ENCODE measurements around the gene ATP6V1F.

Gene ATP6V1F, protein sequence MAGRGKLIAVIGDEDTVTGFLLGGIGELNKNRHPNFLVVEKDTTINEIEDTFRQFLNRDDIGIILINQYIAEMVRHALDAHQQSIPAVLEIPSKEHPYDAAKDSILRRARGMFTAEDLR

DNA sequence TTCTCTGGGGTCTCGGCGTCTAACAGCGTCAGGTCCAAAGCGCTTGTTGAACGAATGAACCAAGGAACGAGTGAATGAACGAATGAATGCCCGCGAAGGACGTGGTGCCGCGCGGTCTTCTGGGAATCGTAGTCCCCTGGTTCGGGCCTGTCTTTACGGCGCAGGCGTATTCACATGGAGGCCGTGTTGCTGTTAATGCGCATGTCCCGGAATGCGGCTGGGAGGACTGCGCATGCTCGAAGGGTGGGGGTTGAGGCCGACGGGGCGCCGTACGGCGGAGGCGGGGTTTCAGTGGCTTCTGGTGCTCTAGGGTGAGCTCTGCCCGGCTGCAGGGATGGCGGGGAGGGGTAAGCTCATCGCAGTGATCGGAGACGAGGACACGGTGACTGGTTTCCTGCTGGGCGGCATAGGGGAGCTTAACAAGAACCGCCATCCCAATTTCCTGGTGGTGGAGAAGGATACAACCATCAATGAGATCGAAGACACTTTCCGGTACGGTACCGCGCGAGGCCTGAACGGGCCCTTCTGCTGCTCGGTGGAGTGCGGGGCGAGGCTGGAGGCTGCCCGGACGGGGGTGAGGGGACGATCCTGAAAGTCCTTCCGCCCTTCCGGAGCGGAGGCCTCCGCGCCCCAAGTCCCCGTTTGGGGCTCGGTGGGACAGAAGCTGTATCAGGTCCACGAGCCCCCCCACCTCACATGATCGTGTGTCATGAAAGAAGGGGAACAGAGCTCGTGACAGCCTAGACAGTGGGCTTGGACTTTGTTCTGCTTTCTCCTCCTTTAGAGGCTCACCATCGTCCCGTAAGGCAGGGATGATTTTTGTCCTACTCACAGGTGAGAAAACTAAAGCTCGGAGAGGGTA is at the start of gene ATP6V1F:
Gene ATP6V1F (plus strand): TSS at position 286 of the 862 bp plus-strand sequence. CDS start 49 bp downstream, at position 335.
- Mint-ChIP-seq H3K27ac (peak within 1 kb of the TSS; percentile 98), H3K4me1 (ENCODE audit: low read depth) (peaks cover 24% of the 10 kb centered on the region), H3K9me3 (ENCODE audit: low read depth) (no peaks in the 10 kb centered on the region), H3K4me3 (peak within 1 kb of the TSS; percentile 100), H3K27me3 (no peaks in the 10 kb centered on the region), H3K36me3 (peaks cover 5% of the 10 kb centered on the region)

DNA sequence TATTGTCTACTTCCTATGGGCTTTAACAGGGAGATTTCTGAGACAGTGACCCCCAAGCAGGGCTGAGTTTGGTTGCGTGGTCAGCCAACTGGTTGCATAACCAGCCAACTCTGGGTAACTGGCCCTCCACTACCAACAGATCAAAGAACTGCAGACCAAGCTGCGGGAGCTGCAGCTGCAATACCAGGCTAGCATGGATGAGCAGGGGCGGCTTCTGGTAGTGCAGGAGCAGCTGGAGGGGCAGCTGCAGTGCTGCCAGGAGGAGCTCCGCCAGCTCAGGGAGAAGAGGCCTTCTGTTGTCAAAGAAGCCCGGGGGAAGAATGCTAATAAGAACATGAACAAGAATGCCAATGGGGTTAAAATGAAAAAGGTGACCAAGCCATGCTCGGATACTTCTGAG is 48.2 kb upstream of the ATP6V1F start:
- Mint-ChIP-seq H3K4me1 (ENCODE audit: low read depth) (peaks cover 8% of the 10 kb centered on the region), H3K36me3 (no peaks in the 10 kb centered on the region), H3K27ac (no peak overlapping the region), H3K27me3 (no peaks in the 10 kb centered on the region), H3K9me3 (ENCODE audit: low read depth) (no peaks in the 10 kb centered on the region), H3K4me3 (no peak overlapping the region)

DNA sequence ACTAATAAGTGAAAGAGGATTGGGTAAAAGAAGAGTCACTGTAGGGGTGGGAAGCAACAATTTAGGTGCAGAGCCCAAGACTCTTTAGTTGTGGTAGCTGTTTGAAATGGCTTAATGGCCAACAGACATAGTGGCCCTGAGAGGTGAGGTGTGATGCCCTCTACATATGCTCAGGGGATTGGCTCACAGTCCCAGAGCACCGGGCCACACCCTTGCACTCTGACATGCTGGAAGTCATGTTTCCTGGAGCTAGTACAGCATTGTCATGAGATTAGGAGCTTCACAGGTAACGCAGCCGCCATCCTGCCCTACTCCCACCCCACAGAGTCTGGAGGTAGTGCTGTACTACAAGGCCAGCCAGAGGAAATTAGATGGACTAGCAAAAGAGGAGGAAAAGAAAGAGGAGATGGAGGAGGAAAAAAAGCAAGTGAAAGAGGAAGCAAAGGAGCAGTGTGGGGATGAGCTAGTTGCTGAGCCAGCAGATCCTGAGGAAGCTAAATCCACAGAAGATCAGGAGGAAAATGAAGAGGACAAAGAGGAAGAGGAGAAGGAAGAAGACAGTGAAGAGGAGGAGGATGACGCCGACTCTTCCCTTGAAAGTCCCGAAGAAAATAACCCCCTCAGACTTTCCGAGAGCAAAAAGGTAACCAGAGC is 47.2 kb upstream of the ATP6V1F start:
- Mint-ChIP-seq H3K36me3 (no peaks in the 10 kb centered on the region), H3K27me3 (no peaks in the 10 kb centered on the region), H3K27ac (no peak overlapping the region), H3K9me3 (ENCODE audit: low read depth) (no peaks in the 10 kb centered on the region), H3K4me1 (ENCODE audit: low read depth) (peaks cover 17% of the 10 kb centered on the region), H3K4me3 (no peak overlapping the region)

DNA sequence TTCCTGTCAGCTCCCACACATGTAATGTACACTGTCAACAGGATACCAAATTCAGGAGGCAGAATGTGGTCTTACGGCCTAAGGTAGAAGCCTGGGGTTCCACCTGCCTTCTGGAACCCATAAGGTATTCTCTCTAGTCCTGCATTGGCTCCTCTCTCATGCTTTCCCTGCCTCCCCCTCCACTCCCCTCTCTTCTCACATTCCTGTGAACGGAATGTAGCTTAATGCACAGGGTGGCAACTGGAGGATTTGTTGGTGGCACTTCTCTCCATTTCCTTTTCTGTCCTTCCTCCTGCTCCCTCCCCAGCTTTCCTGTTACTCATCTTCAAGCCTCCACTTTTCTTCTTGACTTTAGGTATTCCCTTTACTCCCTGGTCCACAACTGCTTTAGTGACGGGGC is 44.0 kb upstream of the ATP6V1F start:
- Mint-ChIP-seq H3K27ac (no peak overlapping the region), H3K27me3 (no peaks in the 10 kb centered on the region), H3K4me3 (no peak overlapping the region), H3K9me3 (ENCODE audit: low read depth) (no peaks in the 10 kb centered on the region), H3K36me3 (no peaks in the 10 kb centered on the region), H3K4me1 (ENCODE audit: low read depth) (peaks cover 20% of the 10 kb centered on the region)

DNA sequence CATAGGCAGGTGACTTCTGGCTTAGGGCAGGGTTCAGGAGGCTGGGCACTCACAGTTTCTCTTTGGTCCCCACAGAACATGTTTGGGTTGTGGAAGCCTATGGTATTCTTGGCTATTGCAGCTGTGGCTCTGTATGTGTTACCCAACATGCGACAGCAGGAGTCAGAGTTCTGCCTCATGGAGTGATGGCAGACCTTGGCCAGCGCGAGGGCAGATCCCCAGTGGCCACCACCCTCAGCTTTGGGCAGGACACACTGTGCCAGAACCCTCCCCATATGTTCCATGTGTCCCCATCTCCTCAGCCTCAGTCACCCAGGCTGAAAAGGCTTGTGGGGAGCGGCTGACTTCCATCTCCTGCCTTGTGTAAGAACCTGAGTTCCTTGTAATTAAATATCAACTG is 40.9 kb upstream of the ATP6V1F start:
- H3K27ac Mint-ChIP-seq = no peak overlapping the region
- no peak overlapping the region for H3K4me3 Mint-ChIP-seq

DNA sequence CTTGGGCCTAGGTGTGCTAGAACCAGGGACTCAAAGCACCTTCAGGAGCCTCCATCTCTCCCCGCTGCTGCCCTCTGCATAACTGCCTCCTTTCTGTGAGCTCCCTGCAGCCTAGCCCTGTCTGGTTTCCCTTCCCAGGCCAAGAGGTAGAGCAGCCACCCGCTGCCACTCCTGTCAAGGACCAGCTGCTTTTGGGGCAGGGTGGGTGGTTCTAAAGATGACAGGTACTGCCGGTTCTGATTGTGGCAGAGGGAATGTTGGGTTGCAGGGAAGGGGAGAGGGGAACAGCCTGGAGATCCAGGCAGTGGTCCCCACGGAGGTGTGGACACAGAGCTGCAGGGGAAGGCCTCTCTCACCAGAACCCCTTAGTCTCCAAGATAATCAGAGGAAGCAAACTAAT is 36.1 kb upstream of the ATP6V1F start:
- H3K27me3 Mint-ChIP-seq = peaks cover 18% of the 10 kb centered on the region
- no peaks in the 10 kb centered on the region for H3K36me3 Mint-ChIP-seq
- H3K4me1 Mint-ChIP-seq (ENCODE audit: low read depth) = peaks cover 11% of the 10 kb centered on the region
- H3K9me3 Mint-ChIP-seq (ENCODE audit: low read depth) = no peaks in the 10 kb centered on the region
- H3K4me3 Mint-ChIP-seq = no peak overlapping the region
- no peak overlapping the region for H3K27ac Mint-ChIP-seq

More for the DNA sequence above, 40.9 kb upstream of the ATP6V1F start:
- peaks cover 20% of the 10 kb centered on the region for H3K4me1 Mint-ChIP-seq (ENCODE audit: low read depth)
- peaks cover 4% of the 10 kb centered on the region for H3K27me3 Mint-ChIP-seq
- no peaks in the 10 kb centered on the region for H3K9me3 Mint-ChIP-seq (ENCODE audit: low read depth)
- no peaks in the 10 kb centered on the region for H3K36me3 Mint-ChIP-seq

DNA sequence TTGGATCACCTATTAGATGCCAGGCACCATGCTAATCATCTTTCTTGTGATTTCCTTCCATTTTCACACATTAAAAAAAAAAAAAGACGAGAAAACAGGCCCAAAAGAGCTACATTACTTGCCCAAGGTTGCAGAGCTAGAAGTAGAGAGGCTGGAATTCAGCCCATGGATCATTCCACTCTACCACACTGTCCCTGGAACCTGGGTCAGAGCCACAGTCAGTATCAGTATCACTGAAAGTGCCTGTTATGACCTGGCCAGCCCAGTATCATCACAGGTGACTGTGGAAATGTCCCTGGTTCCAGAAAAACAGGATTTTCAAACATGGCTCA is 35.8 kb upstream of the ATP6V1F start:
- no peaks in the 10 kb centered on the region for H3K36me3 Mint-ChIP-seq
- H3K4me3 Mint-ChIP-seq = no peak overlapping the region
- H3K27ac Mint-ChIP-seq = no peak overlapping the region
- peaks cover 18% of the 10 kb centered on the region for H3K27me3 Mint-ChIP-seq
- H3K4me1 Mint-ChIP-seq (ENCODE audit: low read depth) = peaks cover 13% of the 10 kb centered on the region
- H3K9me3 Mint-ChIP-seq (ENCODE audit: low read depth) = no peaks in the 10 kb centered on the region

DNA sequence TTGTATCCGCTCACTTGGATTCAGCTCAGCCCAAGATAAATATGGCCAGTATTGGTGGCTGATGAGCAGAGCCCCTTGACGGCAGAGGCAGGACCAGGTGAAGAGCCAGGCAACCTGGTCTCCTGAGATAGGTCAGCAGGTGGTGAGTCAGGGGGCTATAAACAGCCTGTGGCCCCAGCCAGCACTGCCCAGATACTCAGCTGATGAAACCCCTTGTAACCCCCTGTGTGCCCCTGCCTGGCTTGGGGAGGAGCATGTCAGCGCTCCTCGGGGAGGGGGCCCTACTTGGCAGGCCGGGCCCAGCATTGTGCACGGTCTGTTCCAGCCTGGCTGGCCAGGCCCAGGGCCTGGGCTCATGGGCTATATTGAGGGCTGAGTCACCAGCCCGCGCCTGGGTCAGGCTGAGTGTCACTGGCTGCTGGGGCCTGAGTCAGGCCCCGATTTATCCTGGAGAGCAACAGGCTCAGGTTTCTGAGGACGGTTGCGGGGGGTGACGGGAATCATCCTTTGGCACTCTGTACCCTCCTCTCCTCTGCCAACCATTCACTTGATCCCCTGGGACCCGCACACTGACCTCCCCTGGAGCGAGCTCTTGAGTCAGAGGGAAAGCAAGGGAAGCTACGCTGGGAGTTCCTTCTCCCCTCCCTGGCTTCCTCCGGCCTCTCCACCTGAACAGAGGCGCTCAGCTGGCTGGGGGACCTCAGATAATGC is 35.3 kb upstream of the ATP6V1F start:
- no peak overlapping the region for H3K4me3 Mint-ChIP-seq
- no peak overlapping the region for H3K27ac Mint-ChIP-seq
- peaks cover 18% of the 10 kb centered on the region for H3K27me3 Mint-ChIP-seq
- H3K4me1 Mint-ChIP-seq (ENCODE audit: low read depth) = peaks cover 13% of the 10 kb centered on the region
- H3K9me3 Mint-ChIP-seq (ENCODE audit: low read depth) = no peaks in the 10 kb centered on the region
- no peaks in the 10 kb centered on the region for H3K36me3 Mint-ChIP-seq

DNA sequence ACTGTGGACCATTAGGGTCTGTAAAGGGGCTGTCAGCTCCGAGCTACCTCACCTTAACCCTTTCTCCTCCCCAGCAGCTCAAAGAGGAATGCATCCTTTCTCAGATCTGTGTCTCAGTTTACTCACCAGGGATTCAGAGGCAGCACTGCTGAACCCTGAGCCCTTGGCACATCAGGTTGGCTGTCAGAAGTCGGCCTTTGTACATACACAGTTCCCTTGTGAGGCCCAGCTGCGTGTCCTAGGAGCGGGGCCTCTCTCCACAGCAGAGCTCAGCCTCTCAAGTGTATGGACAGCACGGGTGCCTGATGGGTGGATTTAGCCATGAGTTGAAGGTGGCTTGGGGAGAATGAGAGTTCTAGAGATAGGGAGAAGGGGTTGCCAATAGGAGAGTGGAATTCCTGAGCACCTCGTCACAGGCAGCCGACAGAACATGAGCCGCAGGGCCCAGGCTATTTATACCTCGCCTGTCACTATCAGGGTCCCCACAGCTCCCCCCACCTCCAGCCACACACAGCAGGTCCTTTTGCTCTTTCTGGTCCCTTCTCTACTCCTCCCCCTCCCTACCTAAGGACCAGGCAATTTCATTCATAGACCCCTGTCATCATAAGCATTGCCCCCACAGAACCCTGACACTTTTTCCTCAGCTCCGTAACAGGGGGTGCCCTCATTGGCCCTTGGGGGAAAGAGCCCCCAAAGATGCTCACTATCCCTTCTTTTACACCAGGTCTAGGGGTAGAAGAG is 34.5 kb upstream of the ATP6V1F start:
- Mint-ChIP-seq H3K27ac (no peak overlapping the region), H3K27me3 (peaks cover 18% of the 10 kb centered on the region), H3K4me3 (no peak overlapping the region), H3K9me3 (ENCODE audit: low read depth) (no peaks in the 10 kb centered on the region), H3K36me3 (no peaks in the 10 kb centered on the region), H3K4me1 (ENCODE audit: low read depth) (peaks cover 13% of the 10 kb centered on the region)

DNA sequence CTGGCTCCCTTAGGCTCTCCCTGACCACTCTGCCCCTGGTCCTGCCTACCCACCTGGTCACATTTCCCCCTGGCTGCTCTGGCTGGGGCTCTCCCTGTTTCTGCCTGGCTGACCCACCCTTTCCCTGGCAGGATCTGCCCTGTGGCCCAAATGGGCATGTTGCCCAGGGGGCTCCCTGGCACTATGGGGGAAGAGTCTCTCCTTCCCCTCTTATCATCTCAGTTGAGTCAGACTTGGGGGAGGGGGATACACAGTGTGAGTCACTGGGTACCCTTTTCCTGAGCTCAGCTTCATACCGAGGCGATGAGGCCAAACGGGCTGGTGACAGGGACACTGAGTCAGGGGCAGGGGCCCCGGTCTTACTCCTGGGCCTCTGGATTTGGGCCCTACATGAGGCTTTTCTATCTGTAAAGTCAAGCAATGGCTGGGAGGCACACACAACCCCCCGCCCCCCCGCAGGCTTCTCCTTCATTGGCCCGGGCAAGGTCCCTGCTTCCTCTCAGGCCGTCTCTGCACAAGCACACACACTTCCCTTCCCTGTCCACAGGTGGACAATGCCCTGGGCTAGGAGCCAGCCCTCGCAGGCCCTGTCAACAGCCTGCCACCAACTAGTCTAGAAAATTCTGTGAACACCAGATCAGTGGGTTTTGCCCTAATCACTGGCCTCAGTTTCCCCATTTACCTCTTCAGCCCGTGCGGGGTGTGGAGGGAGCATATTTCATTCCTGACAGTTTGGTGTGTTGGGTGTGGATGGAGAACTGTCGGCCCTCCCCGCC is 33.1 kb upstream of the ATP6V1F start:
- no peak overlapping the region for H3K27ac Mint-ChIP-seq
- H3K4me1 Mint-ChIP-seq (ENCODE audit: low read depth) = peaks cover 13% of the 10 kb centered on the region
- H3K4me3 Mint-ChIP-seq = peak overlapping the region; percentile 65

DNA sequence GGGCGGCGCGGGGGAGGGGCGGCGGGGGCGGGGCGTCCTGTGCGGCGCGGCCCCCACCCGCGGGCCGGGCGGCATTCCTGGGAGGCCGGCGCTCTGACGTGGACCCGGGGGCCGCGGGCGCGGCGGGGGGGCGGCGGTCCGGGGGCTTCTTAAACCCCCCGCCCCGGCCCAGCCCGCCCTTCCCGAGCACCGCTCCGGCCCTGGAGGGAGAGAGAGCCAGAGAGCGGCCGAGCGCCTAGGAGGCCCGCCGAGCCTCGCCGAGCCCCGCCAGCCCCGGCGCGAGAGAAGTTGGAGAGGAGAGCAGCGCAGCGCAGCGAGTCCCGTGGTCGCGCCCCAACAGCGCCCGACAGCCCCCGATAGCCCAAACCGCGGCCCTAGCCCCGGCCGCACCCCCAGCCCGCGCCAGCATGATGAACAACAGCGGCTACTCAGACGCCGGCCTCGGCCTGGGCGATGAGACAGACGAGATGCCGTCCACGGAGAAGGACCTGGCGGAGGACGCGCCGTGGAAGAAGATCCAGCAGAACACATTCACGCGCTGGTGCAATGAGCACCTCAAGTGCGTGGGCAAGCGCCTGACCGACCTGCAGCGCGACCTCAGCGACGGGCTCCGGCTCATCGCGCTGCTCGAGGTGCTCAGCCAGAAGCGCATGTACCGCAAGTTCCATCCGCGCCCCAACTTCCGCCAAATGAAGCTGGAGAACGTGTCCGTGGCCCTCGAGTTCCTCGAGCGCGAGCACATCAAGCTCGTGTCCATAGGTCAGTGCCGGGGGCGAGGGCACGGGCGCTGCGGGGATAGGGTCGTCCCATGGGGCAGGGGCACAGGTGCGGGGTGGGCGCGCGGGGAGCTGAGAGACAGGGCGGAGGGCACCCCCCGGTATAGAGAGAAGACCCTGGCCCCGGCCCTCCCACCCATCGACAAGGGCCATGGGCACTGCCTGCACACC is 32.2 kb upstream of the ATP6V1F start, which contains the start of gene FLNC:
Gene FLNC (plus strand): TSS at position 176 of the 947 bp plus-strand sequence. CDS start 232 bp downstream, at position 408.
- Mint-ChIP-seq H3K4me3 (peak within 1 kb of the TSS; percentile 73), H3K9me3 (ENCODE audit: low read depth) (no peaks in the 10 kb centered on the region), H3K27me3 (peaks cover 16% of the 10 kb centered on the region), H3K36me3 (no peaks in the 10 kb centered on the region), H3K27ac (no peak within 1 kb of the TSS), H3K4me1 (ENCODE audit: low read depth) (peaks cover 13% of the 10 kb centered on the region)

More for the DNA sequence above, 33.1 kb upstream of the ATP6V1F start:
- Mint-ChIP-seq H3K27me3 (peaks cover 16% of the 10 kb centered on the region), H3K9me3 (ENCODE audit: low read depth) (no peaks in the 10 kb centered on the region), H3K36me3 (no peaks in the 10 kb centered on the region)

DNA sequence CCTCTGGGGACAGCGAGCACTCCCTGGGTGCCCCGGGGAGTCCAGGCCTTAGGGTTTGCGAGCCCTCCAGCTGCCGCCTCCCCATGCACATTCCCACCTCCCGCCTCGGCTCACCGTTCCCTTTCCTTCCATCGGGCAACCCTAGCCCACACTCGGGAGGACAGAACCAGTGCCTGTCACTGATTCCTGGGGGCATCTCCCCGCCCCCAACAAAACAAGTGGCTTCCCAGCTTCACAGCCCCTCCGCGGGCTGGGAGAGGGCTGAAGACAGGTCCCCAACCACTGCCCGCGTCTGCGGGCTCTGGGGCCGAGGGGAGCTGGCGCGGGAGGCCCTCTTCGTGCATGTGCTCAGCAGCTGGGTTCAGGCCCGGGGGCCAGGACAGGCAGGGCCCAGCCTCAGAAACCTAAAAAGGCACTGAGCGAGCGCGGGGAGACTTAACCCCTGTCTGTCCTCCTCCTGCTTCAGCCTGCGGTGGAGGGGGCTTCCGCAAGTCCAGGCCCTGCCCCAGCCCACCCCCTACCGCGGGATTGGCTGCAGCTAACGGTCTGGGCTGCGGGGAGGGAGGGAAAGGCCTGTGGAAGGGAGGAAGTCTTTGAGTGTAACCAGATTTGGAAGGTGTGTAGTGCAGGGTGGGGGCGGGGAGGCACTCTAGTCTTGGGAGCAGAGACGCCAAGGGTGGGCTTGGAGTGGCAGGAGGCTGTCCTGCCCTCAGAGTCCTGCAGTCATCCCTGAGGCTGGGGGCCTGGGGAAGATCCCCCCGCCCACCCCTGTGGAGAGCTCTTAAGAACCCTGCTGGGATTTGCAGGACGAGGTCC is 31.3 kb upstream of the ATP6V1F start:
- Mint-ChIP-seq H3K4me3 (peak overlapping the region; percentile 62), H3K36me3 (no peaks in the 10 kb centered on the region), H3K9me3 (ENCODE audit: low read depth) (no peaks in the 10 kb centered on the region), H3K27ac (no peak overlapping the region), H3K4me1 (ENCODE audit: low read depth) (peaks cover 13% of the 10 kb centered on the region), H3K27me3 (peaks cover 16% of the 10 kb centered on the region)

All from activated naive CD8-positive, alpha-beta T cell (primary cell).